NCI-H526 treated with DMSO at 0.1 percent for 48 hours (cell line): ENCODE data around the gene HOXB6.

Source experiments
- DNase-seq: peaks from one replicate; lab custom pipeline; 2025; lab: John Stamatoyannopoulos, UW

HOXB6 gene

DNA sequence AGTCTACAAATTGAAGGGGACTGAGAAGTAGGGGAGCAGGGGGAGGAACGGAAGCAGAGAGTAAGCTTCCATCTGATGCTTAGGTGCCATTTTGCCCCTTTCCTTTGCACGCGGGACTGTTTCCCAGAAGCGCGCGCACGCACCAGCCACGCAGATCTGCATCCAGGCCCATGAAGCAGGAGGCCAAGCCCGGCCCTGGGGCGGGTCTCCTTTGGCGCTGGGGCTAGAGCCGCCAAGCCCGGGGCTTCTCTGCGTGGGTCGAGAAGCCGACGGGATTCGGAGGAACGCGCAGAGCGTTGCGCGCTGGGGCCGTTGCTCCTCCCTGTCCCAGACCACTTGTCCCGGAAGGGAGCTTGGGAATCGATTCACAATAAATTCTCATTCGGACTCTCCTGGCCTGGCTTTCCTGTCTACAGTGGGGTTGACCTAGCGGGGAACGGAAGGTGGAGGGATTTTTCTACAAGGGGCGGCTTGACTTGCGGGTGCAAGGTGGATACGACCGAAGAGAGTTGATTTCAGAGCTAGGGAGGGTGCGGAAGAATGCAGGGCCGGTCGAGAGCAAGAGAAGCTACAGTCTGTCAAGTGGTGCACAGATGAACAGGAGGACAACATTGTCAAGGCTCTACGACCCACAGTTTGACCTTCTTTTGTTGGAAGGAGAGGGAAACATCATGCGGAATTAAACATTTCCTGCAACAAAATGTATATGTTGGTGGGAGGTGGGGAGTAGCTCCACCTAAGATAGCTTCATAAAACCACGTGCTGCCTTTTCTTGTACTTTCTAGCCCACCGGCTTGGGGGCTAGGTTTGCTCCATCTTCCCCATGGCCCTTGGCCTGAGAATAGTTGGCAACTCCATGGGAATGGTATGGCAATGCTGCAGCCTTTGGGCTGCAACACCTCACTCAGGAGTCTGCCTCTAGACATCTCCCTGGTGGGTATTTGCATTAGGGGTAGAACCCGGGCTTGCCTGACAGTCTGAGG, 16.9 kb upstream of the HOXB6 start:
- no peak for DNase-seq

- no peak for DNase-seq
These were observed 15.8 kb upstream of the HOXB6 start for GRCh38 chr17:48620461-48621139.

DNA sequence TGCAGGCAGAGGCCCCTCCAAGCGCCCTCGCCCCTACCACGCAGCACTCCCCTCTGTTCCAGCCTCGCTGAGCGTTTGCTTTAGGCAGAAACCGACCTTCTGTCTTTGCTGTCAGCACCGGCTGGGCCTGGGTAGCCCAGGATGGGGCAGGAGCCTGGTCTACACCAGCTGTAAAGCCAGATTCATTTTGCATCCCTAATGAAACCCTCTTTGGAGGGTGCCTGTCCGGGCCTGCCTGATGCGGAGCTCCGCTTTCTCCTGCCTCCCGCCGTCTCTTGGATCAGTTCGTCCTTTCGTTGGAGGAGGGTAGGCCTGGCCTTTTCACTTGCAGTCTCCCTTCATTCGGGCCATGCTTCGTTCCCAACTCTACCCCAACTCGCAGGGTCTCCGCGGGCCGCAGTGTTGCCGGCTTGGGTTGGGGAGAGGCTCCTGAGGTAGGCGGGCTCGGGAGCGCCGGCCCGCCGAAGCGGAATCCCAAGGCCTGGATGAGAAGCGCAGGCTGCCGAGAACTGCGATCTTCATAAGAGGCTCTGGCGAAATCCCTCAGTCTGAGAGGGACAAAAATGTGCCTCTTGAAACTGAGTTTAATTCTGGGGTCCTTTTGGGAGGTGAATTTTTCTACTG, 15.2 kb upstream of the HOXB6 start:
- no peak for DNase-seq

GRCh38 chr17:48618256-48618896, 13.6 kb upstream of the HOXB6 start:
- DNase-seq: peak; percentile 77

GRCh38 chr17:48617471-48618255, 12.9 kb upstream of the HOXB6 start:
- DNase-seq: no peak

- DNase-seq: no peak
These were observed 12.1 kb upstream of the HOXB6 start for GRCh38 chr17:48616717-48617470.

GRCh38 chr17:48615963-48616716, 11.4 kb upstream of the HOXB6 start:
- no peak for DNase-seq

DNA sequence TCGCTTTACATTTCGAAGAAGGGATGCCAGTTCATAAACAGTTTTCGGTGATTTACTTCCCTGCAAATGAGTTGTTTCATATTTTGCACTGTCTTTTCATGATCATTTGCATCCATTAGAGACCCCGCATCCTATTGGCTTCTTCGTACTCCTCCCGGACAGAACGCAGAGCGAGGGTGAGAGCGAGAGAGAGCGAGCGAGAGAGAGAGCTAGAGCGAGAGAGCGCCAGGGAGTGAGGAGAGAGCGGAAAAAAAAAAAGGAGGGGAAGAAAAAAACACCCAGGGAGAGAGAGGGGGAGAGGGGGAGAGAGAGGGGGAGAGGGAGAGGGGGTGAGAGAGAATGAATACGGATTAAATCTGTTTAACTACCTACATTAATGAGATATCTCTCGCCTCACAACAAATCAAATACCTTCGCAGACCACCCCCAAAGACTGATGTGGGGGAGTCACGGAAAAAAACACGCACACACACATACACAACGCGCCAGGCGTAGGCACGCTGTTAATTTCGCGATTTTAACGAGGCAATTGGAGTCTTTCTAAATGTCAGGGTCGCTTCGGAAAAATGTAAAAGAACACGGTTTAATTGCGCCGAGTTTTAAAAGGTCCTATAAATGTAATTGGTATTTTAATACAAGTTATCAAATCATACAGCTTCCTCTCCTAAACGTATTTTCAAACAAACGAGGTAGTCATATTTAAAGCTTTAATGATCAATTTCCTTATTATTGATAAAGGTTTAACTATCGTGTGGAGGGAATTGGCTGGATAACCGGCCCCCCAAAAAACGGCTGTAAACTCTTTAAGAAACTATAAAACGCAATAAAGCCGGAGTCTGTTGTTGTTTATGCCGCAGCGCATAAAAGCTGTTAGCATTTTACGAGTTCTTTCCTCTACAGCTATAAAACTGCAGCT, 10.5 kb upstream of the HOXB6 start, which contains the start of gene HOXB8:
Gene HOXB8 (minus strand): TSS at position 246 of the 916 bp plus-strand sequence. CDS start 588 bp downstream, outside the sequence.
- no peak for DNase-seq

DNA sequence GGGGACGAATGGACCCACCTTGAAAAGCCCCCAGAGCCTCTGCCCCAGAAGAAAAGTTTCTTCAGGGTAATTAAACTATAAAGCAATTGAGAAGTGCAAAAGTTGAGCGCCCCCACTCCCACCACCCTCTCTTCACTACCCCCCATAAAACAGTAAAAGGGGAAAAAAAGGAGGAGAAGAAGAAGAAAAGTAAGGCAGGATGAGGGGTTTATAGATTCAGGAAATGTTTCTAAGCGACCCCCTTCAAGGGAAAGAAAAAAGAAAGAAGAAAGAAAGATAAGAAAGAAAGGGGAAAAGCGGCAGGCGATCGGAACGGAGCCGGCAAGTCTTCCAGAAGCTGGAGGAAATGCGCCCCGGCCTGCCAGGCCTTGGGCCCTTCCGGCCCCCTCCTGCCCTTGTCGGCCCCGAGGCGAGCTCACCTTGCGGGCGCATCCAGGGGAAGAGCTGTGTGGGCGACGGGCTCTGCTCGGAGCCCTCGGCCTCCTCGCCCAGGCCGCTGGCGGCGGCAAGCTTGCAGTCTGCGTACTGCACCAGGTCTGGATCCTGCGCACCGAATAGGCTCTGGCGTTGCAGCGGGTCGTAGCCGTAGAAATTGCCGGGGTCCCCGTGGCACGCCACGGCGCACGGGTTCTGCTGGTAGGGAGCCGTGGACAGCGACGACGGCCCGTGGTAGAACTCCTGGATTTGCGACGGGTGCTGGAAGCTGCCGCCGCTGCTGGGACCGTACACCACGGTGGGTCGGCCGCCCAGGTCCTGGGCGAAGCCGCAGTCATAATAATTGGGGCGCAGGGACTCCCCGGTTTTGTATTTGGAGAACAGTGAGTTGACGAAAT, 9.3 kb upstream of the HOXB6 start:
- no peak for DNase-seq

GRCh38 chr17:48612854-48613691, 8.3 kb upstream of the HOXB6 start:
- DNase-seq: peak; percentile 49

- DNase-seq: no peak
These were observed 7.7 kb upstream of the HOXB6 start for GRCh38 chr17:48612456-48612853.

DNA sequence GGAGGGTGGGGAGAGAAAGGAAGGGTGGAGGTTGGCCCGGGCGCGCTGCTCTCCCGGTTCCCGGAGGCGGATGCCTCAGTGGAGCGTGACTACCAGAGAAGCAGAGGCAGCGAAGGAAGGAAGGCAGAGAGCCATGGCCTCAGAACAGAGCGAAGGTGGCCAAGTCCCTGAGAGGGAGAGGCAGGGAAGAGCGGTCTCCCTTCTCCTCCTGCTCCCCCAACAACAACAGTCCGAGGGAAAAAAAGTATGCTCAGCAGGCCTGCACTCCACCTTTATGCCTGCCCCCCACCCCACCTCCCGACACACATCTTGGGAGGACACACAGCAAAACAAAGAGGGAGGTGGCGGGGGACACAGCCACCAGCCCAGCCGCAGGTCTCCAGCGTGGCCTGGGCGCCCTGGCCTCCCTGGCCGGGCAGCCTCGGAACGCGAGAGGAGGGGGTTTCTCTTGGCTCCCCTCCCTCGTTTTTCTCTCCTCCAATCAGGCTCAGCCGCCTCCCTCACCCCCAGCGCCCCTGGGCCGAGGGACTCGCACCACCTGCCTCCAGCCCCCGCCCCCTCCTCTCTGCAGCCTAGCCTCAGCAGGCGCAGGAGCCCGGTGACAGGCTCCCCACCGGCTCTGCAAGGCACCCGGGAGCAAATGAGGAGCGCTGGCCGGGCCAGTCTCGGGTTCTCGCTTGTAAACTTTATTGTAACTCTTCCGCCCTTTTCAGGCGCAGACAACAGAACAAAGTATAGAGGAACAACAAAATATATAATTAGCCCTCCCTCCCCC, 7.1 kb upstream of the HOXB6 start:
- no peak for DNase-seq

GRCh38 chr17:48611213-48611612, 6.4 kb upstream of the HOXB6 start:
- no peak for DNase-seq

DNA sequence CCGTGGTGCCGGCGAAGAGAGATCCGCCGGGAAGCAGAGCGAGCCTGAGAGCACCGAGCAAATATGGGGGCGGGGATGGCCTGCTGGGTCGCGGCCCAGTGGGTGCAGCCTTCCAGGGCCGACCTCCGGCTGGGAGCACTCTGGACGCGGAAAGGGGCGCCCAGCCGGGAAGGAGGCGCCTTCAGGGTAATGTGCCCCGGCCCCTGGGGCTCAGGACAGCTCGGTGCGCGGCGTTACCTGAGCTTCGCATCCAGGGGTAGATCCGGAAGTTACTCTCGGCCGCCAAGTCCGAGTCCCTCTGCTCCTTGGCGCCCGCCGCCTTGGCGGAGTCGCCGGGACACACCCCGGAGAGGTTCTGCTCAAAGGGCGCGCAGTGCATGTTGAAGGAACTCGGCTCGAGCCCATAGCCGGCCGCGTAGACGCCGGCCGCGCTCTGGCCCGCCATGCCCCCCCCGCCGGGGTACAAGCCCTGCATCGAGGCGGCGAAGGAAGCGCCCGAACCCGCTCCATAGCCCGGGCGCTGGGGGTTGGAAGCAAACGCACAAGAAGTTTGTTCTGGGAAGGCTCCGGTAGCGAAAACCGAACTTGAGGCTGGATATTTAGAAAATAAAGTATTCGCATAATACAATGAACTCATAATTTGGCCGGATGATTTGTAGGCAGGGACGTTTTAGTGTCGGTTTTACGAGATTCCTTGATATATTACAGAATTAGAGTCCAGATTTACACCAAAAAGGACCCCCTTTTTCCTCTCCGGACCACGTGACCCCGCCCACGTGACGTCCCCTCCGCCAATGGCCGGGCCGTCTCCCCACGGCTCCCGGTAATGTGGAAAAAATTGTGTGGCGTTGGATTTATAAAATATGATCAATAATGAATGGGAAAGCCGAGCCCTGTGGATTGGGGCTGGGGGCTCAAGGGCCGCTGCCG, 5.8 kb upstream of the HOXB6 start, which contains the start of gene HOXB7:
Gene HOXB7 (minus strand): TSS at position 736 of the 930 bp plus-strand sequence. CDS start 99 bp downstream, at position 637.
- DNase-seq: no peak
